DMS79 treated with DMSO at 0.1 percent for 48 hours (cell line): ENCODE measurements around the gene RASA4.
"Not testable (repeated sequence)": the region's sequence is repeated elsewhere in the genome, so short reads cannot be mapped to it uniquely, and the experiment has no call there.

ENCODE experiments used
- DNase-seq: peaks from one replicate; lab custom pipeline; 2025; lab: John Stamatoyannopoulos, UW

Gene RASA4

DNA sequence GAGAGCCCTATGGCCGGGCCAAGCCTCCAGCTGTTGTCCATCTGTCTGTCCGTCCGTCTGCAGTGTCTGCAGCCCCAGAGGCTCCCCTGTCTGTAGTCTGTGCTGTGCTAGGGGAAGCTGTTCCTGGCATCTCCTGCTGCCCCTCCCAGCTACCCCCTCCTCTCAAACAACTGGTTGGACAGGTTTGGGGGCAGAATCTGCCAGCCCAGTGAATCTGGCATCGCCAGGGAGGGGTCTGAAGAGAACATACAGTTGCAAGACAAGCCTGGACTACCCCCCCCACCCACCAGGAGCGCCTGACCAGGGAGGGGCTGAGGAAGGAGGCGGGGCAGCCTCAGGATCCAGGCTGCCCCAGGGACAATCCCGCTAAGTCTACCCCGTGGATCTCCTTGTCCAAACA lies 73.0 kb downstream of the RASA4 start, which contains the start of gene UPK3BL2:
TSS of gene UPK3BL2 (minus strand) at position 101 of the 400 bp plus-strand sequence. CDS start at position 41, 60 bp downstream.
- not testable (repeated sequence) for DNase-seq

DNA sequence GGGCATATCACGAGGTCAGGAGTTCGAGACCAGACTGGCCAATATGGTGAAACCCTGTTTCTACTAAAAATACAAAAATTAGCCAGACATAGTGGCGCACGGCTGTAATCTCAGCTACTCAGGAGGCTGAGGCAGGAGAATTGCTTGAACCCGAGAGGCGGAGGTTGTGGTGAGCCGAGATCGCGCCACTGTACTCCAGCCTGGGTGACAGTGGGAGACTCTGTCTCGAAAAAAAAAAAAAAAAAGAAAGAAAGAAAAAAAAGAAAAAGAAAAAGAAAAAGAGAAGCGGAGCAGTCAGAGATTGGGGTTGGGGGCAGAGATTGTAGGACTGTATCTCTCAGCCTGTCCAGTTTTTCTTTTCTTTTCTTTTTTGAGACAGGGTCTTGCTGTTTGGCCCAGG lies 73.8 kb downstream of the RASA4 start:
- DNase-seq: not testable (repeated sequence)

- not testable (repeated sequence) for DNase-seq
Measured at GRCh38 chr7:102542083-102542482, 74.5 kb downstream of the RASA4 start.

DNA sequence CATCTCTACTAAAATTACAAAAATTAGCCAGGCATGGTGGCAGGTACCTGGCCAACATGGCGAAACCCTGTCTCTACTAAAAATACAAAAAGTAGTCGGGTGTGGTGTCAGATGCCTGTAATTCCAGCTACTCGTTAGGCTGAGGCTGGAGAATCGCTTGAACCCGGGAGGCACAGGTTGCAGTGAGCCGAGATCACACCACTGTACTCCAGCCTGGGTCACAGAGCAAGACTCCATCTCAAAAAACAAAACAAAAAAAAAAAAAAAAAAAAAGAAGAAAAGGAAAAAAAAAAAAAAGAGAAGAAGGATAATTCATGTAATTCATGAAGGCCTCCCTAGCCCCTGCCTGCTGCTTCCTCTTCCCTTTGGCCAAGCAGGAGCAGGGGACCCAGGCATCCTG lies 76.0 kb downstream of the RASA4 start:
- not testable (repeated sequence) for DNase-seq

GRCh38 chr7:102535062-102535615 lies 81.4 kb downstream of the RASA4 start:
- DNase-seq: not testable (repeated sequence)

DNA sequence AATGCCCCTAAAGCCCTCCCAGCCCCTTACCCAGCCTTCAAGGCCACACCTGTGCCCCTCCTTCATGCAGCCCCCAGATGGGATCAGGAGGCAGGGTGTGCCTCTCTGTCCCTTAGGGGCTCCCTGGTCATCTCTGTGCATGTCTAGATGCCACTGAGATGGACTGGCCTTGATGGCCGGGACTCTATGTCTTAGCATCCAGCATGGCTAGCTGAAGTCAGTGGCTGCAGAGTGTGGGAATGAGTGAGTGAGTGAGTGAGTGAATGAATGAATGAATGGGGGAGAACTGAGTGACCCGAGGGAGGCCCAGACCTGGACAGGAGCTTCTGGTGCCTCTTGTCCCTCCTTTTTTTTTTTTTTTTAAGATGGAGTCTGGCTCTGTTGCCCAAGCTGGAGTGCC lies 84.4 kb downstream of the RASA4 start:
- not testable (repeated sequence) for DNase-seq

DNA sequence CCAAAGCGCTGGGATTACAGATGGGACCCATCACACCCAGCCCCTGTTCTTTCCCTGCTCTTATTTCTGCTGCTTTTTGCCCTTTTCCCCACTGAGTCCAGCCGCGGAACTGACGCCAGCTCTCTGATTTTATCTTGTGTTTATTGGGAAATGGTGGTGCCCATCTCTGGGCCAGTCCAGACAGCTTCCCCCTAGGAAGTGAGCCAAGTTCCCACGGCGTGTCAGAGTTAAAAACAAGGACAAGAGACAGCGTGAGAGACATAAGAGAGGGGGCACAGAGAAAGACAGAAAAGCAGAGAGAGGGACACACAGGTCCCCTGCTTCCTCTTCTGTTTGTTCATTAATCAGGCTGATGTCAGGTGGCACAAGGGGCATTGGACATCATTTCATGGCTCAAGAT lies 85.0 kb downstream of the RASA4 start:
- not testable (repeated sequence) for DNase-seq

DNA sequence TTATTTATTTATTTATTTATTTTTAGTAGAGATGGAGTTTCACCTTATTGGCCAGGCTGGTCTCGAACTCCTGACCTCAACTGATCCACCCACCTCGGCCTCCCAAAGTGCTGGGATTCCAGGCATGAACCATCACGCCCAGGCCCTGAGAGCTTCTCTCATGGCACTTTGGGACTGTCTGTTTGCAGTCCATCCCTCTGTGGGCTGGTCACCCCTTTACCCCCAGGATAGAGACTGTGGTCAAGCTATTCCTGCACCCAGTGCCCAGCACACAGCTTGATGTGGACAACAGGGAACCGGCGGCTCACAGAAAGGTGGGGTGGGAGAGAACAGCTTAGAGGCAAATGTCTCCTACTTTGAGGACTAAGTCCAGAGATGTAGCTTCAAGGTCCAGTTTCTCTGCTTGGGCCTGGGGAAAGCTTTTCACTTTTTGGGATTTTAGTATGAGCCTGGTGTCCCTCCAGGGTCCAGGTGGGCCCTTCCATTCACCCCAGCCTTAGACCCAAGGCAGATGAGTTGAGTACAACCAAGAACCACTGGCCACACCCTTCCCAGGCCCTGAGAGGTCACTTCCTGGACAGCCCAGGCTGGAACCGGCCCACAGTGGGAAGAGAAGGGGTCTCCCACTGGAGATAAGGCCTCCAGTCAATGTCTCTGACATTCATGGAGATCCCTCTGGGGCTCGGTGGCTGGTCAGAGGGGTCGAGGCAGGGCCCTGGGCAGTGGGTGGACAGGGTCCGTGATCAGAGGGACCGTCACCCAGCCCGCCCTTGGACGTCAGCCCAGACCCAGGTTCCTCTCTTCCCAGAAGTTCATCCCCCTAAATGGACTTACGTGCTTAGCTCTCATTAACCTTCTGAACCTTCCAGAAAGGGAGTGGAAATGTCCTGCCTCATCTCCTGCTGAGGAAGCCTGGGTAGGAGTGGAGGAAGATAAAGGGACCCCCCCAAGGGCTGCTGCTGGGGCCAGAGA lies 88.4 kb downstream of the RASA4 start:
- DNase-seq: not testable (repeated sequence)

DNA sequence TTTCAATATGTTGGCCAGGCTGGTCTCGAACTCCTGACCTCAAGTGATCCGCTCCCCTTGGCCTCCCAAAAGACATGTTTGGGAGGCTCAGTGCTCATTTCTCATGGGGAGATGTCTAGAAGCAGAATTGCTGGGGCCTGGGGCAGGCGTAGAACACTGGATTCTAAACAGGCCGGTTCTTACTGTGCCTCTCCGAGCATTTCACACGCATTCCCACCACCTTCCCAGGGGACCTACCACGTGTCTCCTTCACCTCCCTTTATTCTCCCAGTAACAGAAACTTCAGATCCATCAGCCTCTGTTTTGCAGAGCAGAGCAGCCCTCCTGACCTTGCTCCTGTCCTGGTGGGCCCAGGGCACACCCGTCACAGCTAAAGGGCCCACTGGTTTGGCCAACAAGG lies 89.4 kb downstream of the RASA4 start:
- not testable (repeated sequence) for DNase-seq

- not testable (repeated sequence) for DNase-seq
Measured at GRCh38 chr7:102524803-102525202, 91.8 kb downstream of the RASA4 start.
